Renal pelvis (tissue), 4 donors: ENCODE data around the gene ACTR10. TPM values are rescaled to one million over a fixed set of nuclear protein-coding genes. Genes with fewer than 3 reads are reported as not detected.

ENCODE experiments used
- DNase-seq: peaks from one replicate; pipeline ENCODE4 v3.0.0-alpha.2; 2013
- polyA plus RNA-seq, 3 donors: library from polyadenylated mRNA; unstranded; fragments of 120-200 nt; gene quantifications; one replicate each; pipeline ENCODE4 v1.2.1, GENCODE V29; 2013; ENCODE audit not compliant: insufficient read length in 3 of 3

The ACTR10 gene
- polyA plus RNA-seq, 3 donors: 92.6 to 96.6 (median 96.0) TPM

DNA sequence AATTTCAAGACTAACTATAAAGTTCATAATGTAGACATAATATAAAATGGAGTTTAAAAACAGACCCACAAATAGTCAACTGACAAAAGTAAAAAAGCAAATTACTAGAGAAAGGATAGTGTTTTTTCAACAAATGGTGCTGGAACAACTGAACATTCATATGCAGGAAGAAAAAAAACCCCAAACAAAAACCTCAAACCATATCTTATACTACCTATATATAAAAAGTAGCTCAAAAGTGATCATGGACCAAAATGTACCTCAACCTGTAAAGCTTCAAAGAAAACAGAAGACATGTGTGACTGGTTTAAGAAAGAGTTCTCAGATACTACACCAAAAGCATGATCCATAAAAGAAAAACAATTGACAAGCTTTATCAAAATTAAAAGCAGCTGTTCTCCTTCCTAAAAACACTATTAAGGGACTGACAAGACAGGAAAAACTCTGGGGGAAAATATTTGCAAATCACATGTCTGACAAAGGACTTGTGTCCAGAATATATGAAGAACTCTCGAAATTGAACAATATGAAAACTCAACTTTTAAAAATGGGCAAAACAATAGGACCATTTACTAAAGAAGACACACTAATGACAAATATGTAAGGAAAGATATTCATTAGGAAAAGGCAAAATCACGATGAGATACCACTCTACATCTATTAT, 75.7 kb downstream of the ACTR10 start:
- DNase-seq: no peak

DNA sequence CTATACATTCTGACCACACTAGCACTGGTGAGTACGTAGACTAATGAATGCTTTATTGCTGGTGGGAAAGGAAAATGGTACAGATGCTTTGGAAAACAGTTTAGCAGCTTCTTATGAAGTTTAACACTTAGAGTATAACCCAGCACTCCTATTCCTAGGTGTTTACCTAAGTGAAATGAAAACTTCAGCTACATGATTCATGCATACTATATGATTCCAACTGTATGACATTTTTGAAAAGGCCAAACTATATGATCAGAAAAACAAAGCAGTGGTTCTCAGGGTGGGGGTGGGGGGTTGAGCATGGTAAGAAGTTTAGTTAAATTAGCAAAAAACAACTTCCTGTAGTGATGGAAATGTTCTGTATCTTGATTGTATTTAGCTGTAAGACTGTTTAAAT, 76.3 kb downstream of the ACTR10 start:
- no peak for DNase-seq

GRCh38 chr14:58278177-58278576, 78.2 kb downstream of the ACTR10 start:
- no peak for DNase-seq

GRCh38 chr14:58280954-58281787, 81.2 kb downstream of the ACTR10 start:
- peak; percentile 38 for DNase-seq

GRCh38 chr14:58281969-58282368, 82.0 kb downstream of the ACTR10 start:
- no peak for DNase-seq

DNA sequence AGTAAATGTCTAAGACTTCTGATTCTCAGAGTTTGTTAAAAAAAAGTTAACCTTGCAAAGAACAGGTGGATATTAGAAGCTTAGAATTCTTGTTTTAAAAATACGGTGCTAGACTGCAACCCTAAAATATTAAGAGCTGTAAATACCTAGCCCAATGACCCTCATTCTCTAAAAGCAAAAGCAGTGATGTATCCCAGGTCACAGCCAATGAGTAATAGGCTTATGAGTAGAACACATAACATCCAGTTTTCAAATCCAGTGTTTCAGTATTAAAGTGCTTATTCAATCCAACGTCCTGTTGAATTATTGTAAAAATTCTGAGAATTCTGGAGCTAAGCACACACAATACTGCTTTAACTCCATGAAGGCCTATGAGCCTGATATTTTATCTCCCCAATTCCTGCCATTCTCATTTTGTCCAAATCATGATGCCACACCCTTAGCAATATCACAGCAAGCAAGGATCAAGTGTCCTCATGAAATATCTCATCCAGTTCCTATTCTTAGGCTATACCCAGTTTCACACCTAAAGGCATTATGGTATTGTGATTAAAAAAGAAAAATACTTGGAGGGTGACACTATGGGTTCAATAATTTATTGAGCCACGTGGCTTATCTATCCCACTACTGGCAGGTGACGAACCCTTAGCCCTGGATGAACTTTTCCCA, 83.1 kb downstream of the ACTR10 start:
- no peak for DNase-seq

GRCh38 chr14:58283730-58284129, 83.8 kb downstream of the ACTR10 start:
- DNase-seq: no peak

DNA sequence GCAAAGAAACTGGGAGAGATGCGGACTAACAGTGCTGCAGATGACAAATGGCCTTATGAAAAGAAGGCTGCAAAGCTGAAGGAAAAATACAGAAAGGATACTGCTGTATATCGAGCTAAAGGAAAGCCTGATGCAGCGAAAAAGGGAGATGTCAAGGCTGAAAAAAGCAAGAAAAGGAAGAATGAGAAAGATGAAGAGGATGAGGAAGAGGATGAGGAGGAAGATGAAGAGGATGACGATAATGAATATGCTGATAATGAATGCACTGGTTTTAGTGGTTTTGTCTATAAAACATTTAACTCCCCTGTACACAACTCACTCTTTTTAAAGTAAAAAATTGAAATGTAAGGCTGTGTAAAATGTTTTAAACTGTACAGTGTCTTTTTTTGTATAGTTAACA, 85.2 kb downstream of the ACTR10 start:
- DNase-seq: no peak

Other genes starting within 250 kb of the ACTR10 start
- gene ARMH4, start 47.9 kb upstream of the ACTR10 start, polyA plus RNA-seq: 10 to 100 TPM; 69.9 to 74.2 (median 74.2) TPM
- 100 to 1,000 TPM; 137 to 167 (median 164) TPM for gene PSMA3, start 44.7 kb downstream of the ACTR10 start, polyA plus RNA-seq
- gene ARID4A, start 98.4 kb downstream of the ACTR10 start, polyA plus RNA-seq: 10 to 100 TPM; 26.3 to 37.9 (median 34.9) TPM
- 1 to 10 TPM; 1.5 to 2.8 (median 2.3) TPM for gene TOMM20L, start 195.8 kb downstream of the ACTR10 start, polyA plus RNA-seq
- 10 to 100 TPM; 77.1 to 78.4 (median 77.2) TPM for gene TIMM9, start 227.4 kb downstream of the ACTR10 start, polyA plus RNA-seq
- gene KIAA0586, start 227.6 kb downstream of the ACTR10 start, polyA plus RNA-seq: 10 to 100 TPM; 12.1 to 25.1 (median 21.3) TPM